OCI-LY3 (cell line): Measurements from ENCODE around the gene DCST1.

ENCODE experiments used
- H2AFZ ChIP-seq: fragments of 200-600, 300-600 bp; shearing (Covaris generic); 2 replicates; pipeline ENCODE4 v1.6.0; 2014; ENCODE audit warnings: antibody characterized with exemption, low read depth, low read length
- H3K27ac ChIP-seq: fragments of 200-600, 300-600 bp; sonication (generic); 2 replicates; pipeline ENCODE4 v1.5.1; 2014; ENCODE audit warnings: mild to moderate bottlenecking, low read length, moderate library complexity, mixed read lengths
- H3K27me3 ChIP-seq: fragments of 200-600, 300-600 bp; sonication (generic); 2 replicates; pipeline ENCODE4 v1.6.1; 2014; ENCODE audit warnings: low read depth, low read length, mixed read lengths
- H3K36me3 ChIP-seq: fragments of 200-600, 300-600 bp; sonication (generic); replicated peaks from 2 replicates; pipeline ENCODE3; 2014; ENCODE audit warnings: low read depth, low read length, mixed read lengths
- H3K4me1 ChIP-seq: fragments of 300-600, 200-600 bp; sonication (generic); 2 replicates; pipeline ENCODE4 v1.6.1; 2014; ENCODE audit warnings: low read length, mixed read lengths
- H3K4me2 ChIP-seq: fragments of 200-600, 300-600 bp; sonication (generic); 2 replicates; pipeline ENCODE4 v1.6.1; 2014; ENCODE audit warnings: low read length, mixed read lengths
- H3K4me3 ChIP-seq: fragments of 300-600, 200-600 bp; sonication (generic); 2 replicates; pipeline ENCODE4 v1.5.1; 2014; ENCODE audit warnings: antibody characterized with exemption, mild to moderate bottlenecking, low read length, moderate library complexity
- H3K79me2 ChIP-seq: fragments of 300-600, 200-600 bp; shearing (Covaris generic); 2 replicates; pipeline ENCODE4 v1.6.1; 2014; ENCODE audit warnings: mild to moderate bottlenecking, low read length, mixed read lengths
- H3K9ac ChIP-seq: fragments of 300-600, 200-600 bp; shearing (Covaris generic); 2 replicates; pipeline ENCODE4 v1.6.0; 2014; ENCODE audit warnings: mild to moderate bottlenecking, low read length, moderate library complexity
- H3K9me3 ChIP-seq: fragments of 200-600, 300-600 bp; shearing (Covaris generic); 2 replicates; pipeline ENCODE4 v1.6.1; 2014; ENCODE audit warnings: low read length, mixed read lengths; ENCODE audit not compliant: insufficient read depth
- H4K20me1 ChIP-seq: fragments of 200-600, 300-600 bp; sonication (generic); 2 replicates; pipeline ENCODE4 v1.6.1; 2016; ENCODE audit warnings: low read length, mixed read lengths; ENCODE audit not compliant: insufficient read depth
- CTCF ChIP-seq: fragments of 200-600, 300-600 bp; sonication (generic); IDR thresholded peaks from 2 replicates; pipeline ENCODE4 v1.5.1; 2014; ENCODE audit warnings: antibody characterized with exemption, low read length, low read depth
- EZH2phosphoT487 ChIP-seq: fragments of 200-600 bp; shearing (Covaris generic); IDR thresholded peaks from 2 replicates; pipeline ENCODE4 v1.6.1; 2018; ENCODE audit warnings: antibody characterized with exemption, mixed run types, low read depth

The DCST1 gene

GRCh38 chr1:155049651-155050559 lies 16.3 kb downstream of the DCST1 start:
- Histone ChIP-seq H3K4me1 (peaks cover 17% of the 10 kb centered on the region), H3K4me3 (peak overlapping the region; percentile 79), H3K36me3 (peaks cover 6% of the 10 kb centered on the region), H2AFZ (peak overlapping the region; percentile 76), H3K9ac (peak overlapping the region; percentile 68), H3K79me2 (no peaks in the 10 kb centered on the region), H4K20me1 (no peaks in the 10 kb centered on the region), H3K4me2 (peak overlapping the region; percentile 89), H3K9me3 (no peaks in the 10 kb centered on the region), H3K27ac (no peak overlapping the region), H3K27me3 (no peaks in the 10 kb centered on the region)
- TF ChIP-seq EZH2phosphoT487 (no peak), CTCF (no peak)

DNA sequence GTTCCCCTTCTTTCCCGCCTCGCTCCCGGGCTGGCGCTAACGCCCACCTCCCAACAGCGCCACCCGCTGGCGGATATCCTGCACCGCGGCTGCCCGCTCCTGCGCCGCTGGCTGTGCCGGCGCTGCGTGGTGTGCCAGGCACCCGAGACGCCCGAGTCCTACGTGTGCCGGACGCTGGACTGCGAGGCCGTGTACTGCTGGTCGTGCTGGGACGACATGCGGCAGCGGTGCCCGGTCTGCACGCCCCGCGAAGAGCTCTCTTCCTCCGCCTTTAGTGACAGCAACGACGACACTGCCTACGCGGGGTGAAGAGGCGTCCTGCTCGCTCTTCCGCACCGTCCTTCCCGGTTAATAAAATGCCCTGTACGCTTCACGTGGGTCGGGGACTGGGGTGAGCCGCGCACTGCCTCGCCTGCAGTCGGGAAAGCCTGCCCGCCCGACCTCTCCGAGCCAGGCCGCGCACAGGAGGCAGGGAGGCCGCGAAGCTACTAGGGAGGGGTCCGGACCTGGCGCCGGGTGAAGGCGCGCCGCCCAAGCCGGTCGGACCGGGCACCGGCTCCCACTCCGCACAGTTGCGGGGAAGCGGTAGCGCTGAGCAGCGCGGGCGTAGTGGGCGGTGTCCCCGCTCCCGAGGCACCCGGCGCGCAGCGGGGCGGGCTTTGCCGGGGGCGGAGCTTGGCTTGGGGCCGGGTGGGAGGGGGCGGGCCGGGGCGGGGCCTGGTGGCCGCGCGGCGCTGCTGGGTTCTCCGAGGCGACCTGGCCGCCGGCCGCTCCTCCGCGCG lies 17.1 kb downstream of the DCST1 start, which contains the start of gene ADAM15:
Gene ADAM15, plus strand, starts transcription at position 757 of the 782 bp plus-strand sequence. CDS start 71 bp downstream, outside the sequence.
- Histone ChIP-seq H3K9ac (peak within 1 kb of the TSS; percentile 79), H3K4me1 (peaks cover 17% of the 10 kb centered on the region), H3K4me3 (peak within 1 kb of the TSS; percentile 79), H3K9me3 (no peaks in the 10 kb centered on the region), H3K4me2 (peak within 1 kb of the TSS; percentile 96), H4K20me1 (no peaks in the 10 kb centered on the region), H3K27me3 (no peaks in the 10 kb centered on the region), H3K27ac (peak within 1 kb of the TSS; percentile 15; the same call in 1 of the 2 replicates), H2AFZ (peak within 1 kb of the TSS; percentile 76), H3K36me3 (peaks cover 6% of the 10 kb centered on the region), H3K79me2 (no peaks in the 10 kb centered on the region)
- TF ChIP-seq EZH2phosphoT487 (no peak), CTCF (peak; percentile 95)

DNA sequence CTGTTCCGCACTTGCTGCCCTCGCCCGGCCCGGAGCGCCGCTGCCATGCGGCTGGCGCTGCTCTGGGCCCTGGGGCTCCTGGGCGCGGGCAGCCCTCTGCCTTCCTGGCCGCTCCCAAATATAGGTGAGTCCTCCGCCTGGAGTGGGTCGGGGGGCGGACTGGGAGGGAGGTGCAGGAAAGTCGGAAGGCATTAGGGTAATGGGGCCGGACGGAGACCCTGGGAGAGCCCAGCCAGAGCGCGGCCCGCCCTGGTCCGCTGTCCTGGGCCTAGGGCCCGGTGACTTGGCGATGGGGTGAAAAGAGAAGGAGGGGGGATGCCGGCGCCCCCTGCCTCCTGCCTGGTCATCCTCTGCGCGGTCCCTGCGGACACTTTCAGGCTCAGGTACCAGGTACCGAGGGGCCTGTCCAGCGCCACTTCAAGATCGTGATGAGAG lies 17.7 kb downstream of the DCST1 start:
- Histone ChIP-seq H3K27ac (no peak overlapping the region), H3K27me3 (no peaks in the 10 kb centered on the region), H3K9ac (peak overlapping the region; percentile 79), H3K9me3 (no peaks in the 10 kb centered on the region), H3K79me2 (no peaks in the 10 kb centered on the region), H3K4me2 (peak overlapping the region; percentile 96), H3K4me1 (peaks cover 17% of the 10 kb centered on the region), H3K4me3 (peak overlapping the region; percentile 79), H2AFZ (peak overlapping the region; percentile 27; the same call in 1 of the 2 replicates), H4K20me1 (no peaks in the 10 kb centered on the region), H3K36me3 (peaks cover 6% of the 10 kb centered on the region)
- TF ChIP-seq EZH2phosphoT487 (no peak), CTCF (peak; percentile 7; the same call in 1 of the 2 replicates)
